ENCODE results near the gene CARMIL1. TPM values are rescaled to one million over a fixed set of nuclear protein-coding genes. Genes with fewer than 3 reads are reported as not detected.

Gene CARMIL1
- total and polyA plus RNA-seq, 8 donors = 5.9 to 9.4 (median 7.8) TPM

- intact Hi-C loops (cut with DNase I) = no loop called here
- Histone ChIP-seq H3K27ac (no peak overlapping the region), H3K4me1 (peaks cover 0 to 10% (median 0%) of the 10 kb centered on the region in 3 donors), H3K27me3 (no peaks in the 10 kb centered on the region), H3K9me3 (no peaks in the 10 kb centered on the region), H3K4me3 (no peak overlapping the region), H3K36me3 (no peaks in the 10 kb centered on the region)
- FAIRE-seq (no peak), ATAC-seq (no peak), DNase-seq (no peak)
- no peak for TF ChIP-seq CTCF (IDR thresholded peaks at IDR 0.05)
- 79 to 86% methylated on average over 10 of the region's 10 CpGs for WGBS, 2 donors
Measured at GRCh38 chr6:25315194-25316177, 36.3 kb downstream of the CARMIL1 start.

GRCh38 chr6:25316626-25317025 lies 37.5 kb downstream of the CARMIL1 start:
- H3K4me3 ChIP-seq = no peak overlapping the region
- DNase-seq (no peak), FAIRE-seq (no peak), ATAC-seq (no peak)
- no peaks in the 10 kb centered on the region for H3K27me3 ChIP-seq
- H3K36me3 ChIP-seq = no peaks in the 10 kb centered on the region
- H3K4me1 ChIP-seq = peaks cover 0 to 10% (median 0%) of the 10 kb centered on the region in 3 donors
- WGBS, 2 donors = 89 to 94% methylated on average over 4 of the region's 4 CpGs
- H3K9me3 ChIP-seq = no peaks in the 10 kb centered on the region
- intact Hi-C loops (cut with DNase I) = no loop called here
- no peak overlapping the region for H3K27ac ChIP-seq
- no peak for TF ChIP-seq CTCF (IDR thresholded peaks at IDR 0.05)

- H3K4me3 ChIP-seq = no peak overlapping the region
- no peak for DNase-seq
- no peak for ATAC-seq
- no peaks in the 10 kb centered on the region for H3K27me3 ChIP-seq
- no peak for TF ChIP-seq CTCF (IDR thresholded peaks at IDR 0.05)
- FAIRE-seq = no peak
- H3K9me3 ChIP-seq = no peaks in the 10 kb centered on the region
- intact Hi-C loops (cut with DNase I) = no loop called here
- H3K4me1 ChIP-seq = no peaks in the 10 kb centered on the region
- 94 to 95% methylated on average over 6 of the region's 6 CpGs for WGBS, 2 donors
- no peaks in the 10 kb centered on the region for H3K36me3 ChIP-seq
- no peak overlapping the region for H3K27ac ChIP-seq
Measured at GRCh38 chr6:25318589-25318988, 39.4 kb downstream of the CARMIL1 start.

DNA sequence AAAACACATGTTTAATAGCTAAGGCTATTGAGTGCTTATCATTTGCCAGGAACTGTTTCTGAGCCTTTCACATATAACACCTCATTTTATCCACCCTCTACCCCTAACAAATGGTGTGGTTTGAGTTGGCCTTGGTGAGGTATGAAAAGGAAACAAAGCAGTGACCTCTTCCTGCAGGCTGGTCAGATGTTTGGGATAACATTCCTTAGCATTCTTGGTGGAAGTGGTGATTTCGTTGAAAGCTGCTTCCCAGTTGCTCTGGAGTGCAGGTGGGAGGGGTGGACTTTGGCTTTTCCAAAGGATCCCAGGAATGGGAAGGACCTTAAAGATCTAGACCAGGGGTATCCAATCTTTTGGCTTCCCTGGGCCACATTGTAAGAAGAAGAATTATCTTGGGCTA lies 41.3 kb downstream of the CARMIL1 start:
- 1 to 80% methylated on average over 1 of the region's 1 CpG for WGBS, 2 donors
- FAIRE-seq = no peak
- intact Hi-C loops (cut with DNase I) = no loop called here

More for the DNA sequence above, 41.3 kb downstream of the CARMIL1 start:
- Histone ChIP-seq H3K27me3 (no peaks in the 10 kb centered on the region), H3K9me3 (no peaks in the 10 kb centered on the region), H3K4me1 (no peaks in the 10 kb centered on the region), H3K36me3 (no peaks in the 10 kb centered on the region), H3K4me3 (no peak overlapping the region), H3K27ac (no peak overlapping the region)
- no peak for TF ChIP-seq CTCF (IDR thresholded peaks at IDR 0.05)
- DNase-seq (no peak), ATAC-seq (no peak)

Measured in pancreas (tissue), 10 donors.